Measurements from ENCODE around the gene HTRA3.

GRCh38 chr4:8278421-8279287 is 9.1 kb downstream of the HTRA3 start:
- TF ChIP-seq CTCF (IDR thresholded peaks at IDR 0.05) (no peak), POLR2AphosphoS5 (IDR thresholded peaks at IDR 0.05) (no peak)

Data from suprapubic skin (tissue), 3 donors.